IPS-NIHi7 (cell line): Measurements from ENCODE around the gene MAT2A.
"Not testable (repeated sequence)": the region's sequence is repeated elsewhere in the genome, so short reads cannot be mapped to it uniquely, and the experiment has no call there.

ENCODE experiments used
- DNase-seq: peaks from one replicate; pipeline ENCODE4 v3.0.0; 2012; ENCODE audit warnings: mixed read lengths; ENCODE audit errors: extremely low spot score

The MAT2A gene

GRCh38 chr2:85579266-85579935, 40.4 kb downstream of the MAT2A start:
- peak; percentile 52 for DNase-seq

- DNase-seq: no peak
Measured at GRCh38 chr2:85580206-85580605, 41.2 kb downstream of the MAT2A start.

- no peak for DNase-seq
Measured at GRCh38 chr2:85582492-85582891, 43.5 kb downstream of the MAT2A start.

- no peak for DNase-seq
Measured at GRCh38 chr2:85583667-85584353, 44.8 kb downstream of the MAT2A start.

- peak; percentile 41 for DNase-seq
Measured at GRCh38 chr2:85584354-85584856, 45.4 kb downstream of the MAT2A start, which contains the start of gene VAMP5. Gene VAMP5 (plus strand): TSS chr2:85584431. CDS start chr2:85584491, 60 bp downstream.

- peak; percentile 27 for DNase-seq
Measured at GRCh38 chr2:85584857-85585780, 46.2 kb downstream of the MAT2A start.

GRCh38 chr2:85585781-85586105, 46.8 kb downstream of the MAT2A start:
- DNase-seq: no peak

GRCh38 chr2:85588236-85588635, 49.3 kb downstream of the MAT2A start:
- DNase-seq: no peak

GRCh38 chr2:85588645-85589044, 49.7 kb downstream of the MAT2A start:
- no peak for DNase-seq

- DNase-seq: no peak
Measured at GRCh38 chr2:85589181-85589580, 50.2 kb downstream of the MAT2A start.

- DNase-seq: no peak
Measured at GRCh38 chr2:85589982-85590791, 51.2 kb downstream of the MAT2A start.

GRCh38 chr2:85590950-85591349, 52.0 kb downstream of the MAT2A start:
- DNase-seq: no peak

- no peak for DNase-seq
Measured at GRCh38 chr2:85591563-85591962, 52.6 kb downstream of the MAT2A start.

GRCh38 chr2:85592299-85592698, 53.3 kb downstream of the MAT2A start:
- DNase-seq: not testable (repeated sequence)

- DNase-seq: no peak
Measured at GRCh38 chr2:85593023-85593422, 54.1 kb downstream of the MAT2A start.
